ENCODE results near the gene AIDA.

DNA sequence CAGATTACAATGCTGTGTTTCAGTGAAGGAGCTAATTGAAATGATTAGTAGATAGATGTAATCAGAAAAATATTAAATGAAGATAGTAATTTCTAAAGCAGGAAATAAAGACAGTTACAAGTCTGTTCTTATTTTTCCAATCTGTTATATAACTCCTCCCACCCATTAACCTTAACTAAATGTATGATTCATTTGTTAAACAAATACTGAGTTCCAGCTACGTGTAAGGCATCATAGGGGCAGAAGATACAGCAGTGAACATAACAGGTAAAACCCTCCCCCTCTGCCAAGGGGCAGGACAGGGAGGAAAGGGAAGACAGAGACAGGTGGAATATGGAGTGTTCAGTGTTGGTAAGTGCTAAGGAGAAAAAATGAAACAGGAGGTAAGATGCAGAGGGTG lies 24.7 kb upstream of the AIDA start, which contains the start of gene FAM177B:
- no peak for TF ChIP-seq EGR1 (IDR thresholded peaks at IDR 0.05)
- TF ChIP-seq TAF1 (IDR thresholded peaks at IDR 0.05; ENCODE audit: low read depth), result no peak
- TF ChIP-seq YY1 (IDR thresholded peaks at IDR 0.05; ENCODE audit: low read depth), result no peak
- no peak for TF ChIP-seq RAD21 (IDR thresholded peaks at IDR 0.05; ENCODE audit: low read depth)
- TF ChIP-seq, protein P1, sequence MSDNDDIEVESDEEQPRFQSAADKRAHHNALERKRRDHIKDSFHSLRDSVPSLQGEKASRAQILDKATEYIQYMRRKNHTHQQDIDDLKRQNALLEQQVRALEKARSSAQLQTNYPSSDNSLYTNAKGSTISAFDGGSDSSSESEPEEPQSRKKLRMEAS (IDR thresholded peaks at IDR 0.05), result no peak
- TF ChIP-seq CREB1 (IDR thresholded peaks at IDR 0.05; ENCODE audit: low read depth), result no peak
- TF ChIP-seq, protein P2, sequence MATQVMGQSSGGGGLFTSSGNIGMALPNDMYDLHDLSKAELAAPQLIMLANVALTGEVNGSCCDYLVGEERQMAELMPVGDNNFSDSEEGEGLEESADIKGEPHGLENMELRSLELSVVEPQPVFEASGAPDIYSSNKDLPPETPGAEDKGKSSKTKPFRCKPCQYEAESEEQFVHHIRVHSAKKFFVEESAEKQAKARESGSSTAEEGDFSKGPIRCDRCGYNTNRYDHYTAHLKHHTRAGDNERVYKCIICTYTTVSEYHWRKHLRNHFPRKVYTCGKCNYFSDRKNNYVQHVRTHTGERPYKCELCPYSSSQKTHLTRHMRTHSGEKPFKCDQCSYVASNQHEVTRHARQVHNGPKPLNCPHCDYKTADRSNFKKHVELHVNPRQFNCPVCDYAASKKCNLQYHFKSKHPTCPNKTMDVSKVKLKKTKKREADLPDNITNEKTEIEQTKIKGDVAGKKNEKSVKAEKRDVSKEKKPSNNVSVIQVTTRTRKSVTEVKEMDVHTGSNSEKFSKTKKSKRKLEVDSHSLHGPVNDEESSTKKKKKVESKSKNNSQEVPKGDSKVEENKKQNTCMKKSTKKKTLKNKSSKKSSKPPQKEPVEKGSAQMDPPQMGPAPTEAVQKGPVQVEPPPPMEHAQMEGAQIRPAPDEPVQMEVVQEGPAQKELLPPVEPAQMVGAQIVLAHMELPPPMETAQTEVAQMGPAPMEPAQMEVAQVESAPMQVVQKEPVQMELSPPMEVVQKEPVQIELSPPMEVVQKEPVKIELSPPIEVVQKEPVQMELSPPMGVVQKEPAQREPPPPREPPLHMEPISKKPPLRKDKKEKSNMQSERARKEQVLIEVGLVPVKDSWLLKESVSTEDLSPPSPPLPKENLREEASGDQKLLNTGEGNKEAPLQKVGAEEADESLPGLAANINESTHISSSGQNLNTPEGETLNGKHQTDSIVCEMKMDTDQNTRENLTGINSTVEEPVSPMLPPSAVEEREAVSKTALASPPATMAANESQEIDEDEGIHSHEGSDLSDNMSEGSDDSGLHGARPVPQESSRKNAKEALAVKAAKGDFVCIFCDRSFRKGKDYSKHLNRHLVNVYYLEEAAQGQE (IDR thresholded peaks at IDR 0.05; ENCODE audit: low read depth), result no peak
- TF ChIP-seq ZBTB7A (IDR thresholded peaks at IDR 0.05; ENCODE audit: low read depth), result no peak
- TF ChIP-seq TEAD4 (IDR thresholded peaks at IDR 0.05), result no peak
- TF ChIP-seq, protein P3, sequence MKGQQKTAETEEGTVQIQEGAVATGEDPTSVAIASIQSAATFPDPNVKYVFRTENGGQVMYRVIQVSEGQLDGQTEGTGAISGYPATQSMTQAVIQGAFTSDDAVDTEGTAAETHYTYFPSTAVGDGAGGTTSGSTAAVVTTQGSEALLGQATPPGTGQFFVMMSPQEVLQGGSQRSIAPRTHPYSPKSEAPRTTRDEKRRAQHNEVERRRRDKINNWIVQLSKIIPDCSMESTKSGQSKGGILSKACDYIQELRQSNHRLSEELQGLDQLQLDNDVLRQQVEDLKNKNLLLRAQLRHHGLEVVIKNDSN (IDR thresholded peaks at IDR 0.05), result no peak
- no peak for TF ChIP-seq FOXM1 (IDR thresholded peaks at IDR 0.05; ENCODE audit: borderline replicate concordance, low read depth)

All from Ishikawa (cell line).